Activated CD8-positive, alpha-beta memory T cell treated with anti-CD3 and anti-CD28 coated beads for 36 hours (primary cell): ENCODE results near the gene ZFP1. TPM values are rescaled to one million over a fixed set of nuclear protein-coding genes. Genes with fewer than 3 reads are reported as not detected.
"Not testable (repeated sequence)": the region's sequence is repeated elsewhere in the genome, so short reads cannot be mapped to it uniquely, and the experiment has no call there.

ENCODE experiments used
- CTCF ChIA-PET: fragments of 350-600 bp; sonication (Branson Sonifier 250); formaldehyde crosslinking; loops from one replicate; lab custom pipeline; 2021; ENCODE audit warnings: antibody characterized with exemption; lab: Charles Lee
- POLR2A ChIA-PET: fragments of 350-600 bp; sonication (Branson Sonifier 250); formaldehyde crosslinking; loops from one replicate; lab custom pipeline; 2021; ENCODE audit warnings: antibody characterized with exemption; lab: Charles Lee
- total RNA-seq, 2 experiments: library from RNA; stranded (reverse); gene quantifications; one replicate each; pipeline ENCODE4 v1.2.3, GENCODE V29; 2021

Gene ZFP1
- total RNA-seq, 2 experiments from 2014 or later: 13.1 to 19.3 TPM

GRCh38 chr16:75208861-75209505, 60.7 kb downstream of the ZFP1 start:
- CTCF ChIA-PET: no interaction called here

GRCh38 chr16:75209514-75209913, 61.2 kb downstream of the ZFP1 start:
- CTCF ChIA-PET, POLR2A ChIA-PET: not testable (repeated sequence)

More at GRCh38 chr16:75208861-75209505, 60.7 kb downstream of the ZFP1 start:
- POLR2A ChIA-PET: no interaction called here

GRCh38 chr16:75209944-75210343, 61.6 kb downstream of the ZFP1 start:
- ChIA-PET POLR2A (no interaction called here), CTCF (no interaction called here)

- CTCF ChIA-PET, POLR2A ChIA-PET: not testable (repeated sequence)
Observed at GRCh38 chr16:75211286-75211685, 63.0 kb downstream of the ZFP1 start.

- ChIA-PET CTCF (interaction anchor here (1.0 to 3.5 kb wide), 2 partner anchors 18 to 286 kb away, joined by 3 to 16 read pairs; no protein-coding TSS in a partner anchor), POLR2A (no interaction called here)
Observed at GRCh38 chr16:75216127-75216526, 67.8 kb downstream of the ZFP1 start.

- ChIA-PET POLR2A (no interaction called here), CTCF (interaction anchor here (1.0 to 3.5 kb wide), 2 partner anchors 17 to 286 kb away, joined by 3 to 16 read pairs; no protein-coding TSS in a partner anchor)
Observed at GRCh38 chr16:75216576-75216975, 68.3 kb downstream of the ZFP1 start.

GRCh38 chr16:75217389-75217851, 69.1 kb downstream of the ZFP1 start:
- POLR2A ChIA-PET: no interaction called here
- CTCF ChIA-PET: interaction anchor here (3.5 kb wide), 1 partner anchor 17 kb away, joined by 16 read pairs; no protein-coding TSS in a partner anchor

- ChIA-PET POLR2A (no interaction called here), CTCF (interaction anchor here (1.0 kb wide), 1 partner anchor 20 kb away, joined by 4 read pairs; no protein-coding TSS in a partner anchor)
Observed at GRCh38 chr16:75218256-75219076, 70.1 kb downstream of the ZFP1 start, which contains the start of gene CTRB1. CTRB1 (plus strand) TSS chr16:75218988; CDS start chr16:75219008, 20 bp downstream.

GRCh38 chr16:75219088-75219487, 70.8 kb downstream of the ZFP1 start:
- ChIA-PET CTCF (interaction anchor here (1.0 kb wide), 1 partner anchor 20 kb away, joined by 4 read pairs; no protein-coding TSS in a partner anchor), POLR2A (interaction anchor here (0.7 kb wide), 1 partner anchor 239 kb away, joined by 3 read pairs; no protein-coding TSS in a partner anchor)

- ChIA-PET POLR2A (interaction anchor here (0.7 kb wide), 1 partner anchor 238 kb away, joined by 3 read pairs; no protein-coding TSS in a partner anchor), CTCF (interaction anchor here (1.0 to 1.7 kb wide), 2 partner anchors 20 to 21 kb away, joined by 4 to 5 read pairs; no protein-coding TSS in a partner anchor)
Observed at GRCh38 chr16:75219838-75220237, 71.5 kb downstream of the ZFP1 start.

Other genes starting within 250 kb of the ZFP1 start
- gene WDR59, start 163.4 kb upstream of the ZFP1 start, total RNA-seq: 10 to 100 TPM; 61.0 to 61.1 TPM
- gene ZNRF1, start 149.5 kb upstream of the ZFP1 start, total RNA-seq: 10 to 100 TPM; 13.0 to 13.2 TPM
- gene LDHD, start 31.7 kb upstream of the ZFP1 start, total RNA-seq: not detected
- not detected for gene CTRB2, start 58.6 kb downstream of the ZFP1 start, total RNA-seq
- gene CTRB1, start 70.5 kb downstream of the ZFP1 start, total RNA-seq: not detected
- 1 to 10 TPM in 1 of 2 experiments, under 1 TPM in 1; 0.84 to 2.7 TPM for gene BCAR1, start 103.1 kb downstream of the ZFP1 start, total RNA-seq